HCT116 (cell line): ENCODE data around the gene NUDT8. TPM values are rescaled to one million over a fixed set of nuclear protein-coding genes. Genes with fewer than 3 reads are reported as not detected.

Experiments
- ATAC-seq: fragments of 200-7000 bp; cut with Tn5 transposase; 2 replicates; pipeline ENCODE4 v1.9.1; 2020; ENCODE audit warnings: mild to moderate bottlenecking, moderate library complexity
- BruUV-seq: library from RNA; stranded (reverse); fragments of 400-500 nt; replicated peaks from 2 replicates; lab custom pipeline; 2021; lab: Mats Ljungman, UMichigan
- CTCF ChIA-PET: fragments of 300-600 bp; sonication (Branson Sonifier 250); formaldehyde crosslinking; loops from one replicate; lab custom pipeline; 2021; ENCODE audit warnings: antibody characterized with exemption; lab: Charles Lee
- POLR2A ChIA-PET: fragments of 300-600, 350-600 bp; sonication (Branson Sonifier 250); formaldehyde crosslinking; loops from one replicate; lab custom pipeline; 2021; ENCODE audit warnings: antibody characterized with exemption; lab: Charles Lee
- RAD21 ChIA-PET, 2 experiments: fragments of 300-600 bp; sonication (Branson Sonifier 250); formaldehyde crosslinking; loops; one replicate each; lab custom pipeline; 2023; ENCODE audit warnings: low total read pairs in 2 of 2; ENCODE audit not compliant: uncharacterized antibody in 2 of 2, unreplicated experiment in 2 of 2, low non-redundant PET in 1 of 2; lab: Charles Lee
- DNase-seq: peaks from one replicate; pipeline ENCODE4 v3.0.0-alpha.2; 2010; ENCODE audit warnings: low read depth, low spot score
- H2AFZ ChIP-seq: fragments of 200-600 bp; shearing (Covaris generic), sonication (generic); 2 replicates; pipeline ENCODE4 v1.6.1; 2017; ENCODE audit warnings: low read depth, mixed run types, mixed read lengths, antibody characterized with exemption, low read length; ENCODE audit not compliant: poor library complexity, severe bottlenecking
- H3K27ac ChIP-seq: 2 replicates; pipeline ENCODE4 v1.5.1; 2012; ENCODE audit warnings: low read depth, low read length
- H3K27me3 ChIP-seq: fragments of 200-600 bp; sonication (generic); 2 replicates; pipeline ENCODE4 v1.6.1; 2016; ENCODE audit warnings: mixed run types, low read length, mixed read lengths; ENCODE audit not compliant: insufficient read depth
- H3K36me3 ChIP-seq, 2 experiments: fragments of 200-500 bp in 1 of 2; fragments of 200-600 bp in 1 of 2; sonication (Bioruptor generic) in 1 of 2; sonication (generic) in 1 of 2; 2 replicates each; pipeline versions ENCODE4 v1.5.1 to v1.6.1; 2014 to 2016; ENCODE audit warnings: low read length in 2 of 2, inconsistent platforms in 1 of 2, mixed read lengths in 1 of 2, mixed run types in 1 of 2; ENCODE audit not compliant: insufficient read depth in 2 of 2, control insufficient read depth in 1 of 2
- H3K4me1 ChIP-seq, 2 experiments: fragments of 200-600 bp in 1 of 2; sonication (generic) in 1 of 2; 2 replicates each; pipeline versions ENCODE4 v1.5.1 to v1.6.1; 2012 to 2017; ENCODE audit warnings: low read length in 2 of 2, inconsistent platforms in 1 of 2, mild to moderate bottlenecking in 1 of 2, mixed read lengths in 1 of 2, mixed run types in 1 of 2, moderate library complexity in 1 of 2; ENCODE audit not compliant: insufficient read depth in 2 of 2, control insufficient read depth in 1 of 2
- H3K4me2 ChIP-seq: fragments of 200-600 bp; sonication (generic); 2 replicates; pipeline ENCODE4 v1.6.1; 2017; ENCODE audit warnings: mixed run types, low read length, mixed read lengths
- H3K4me3 ChIP-seq, 2 experiments: fragments of 200-600 bp in 1 of 2; sonication (generic) in 1 of 2; replicated peaks in 1 of 2; 2 replicates each; pipeline ENCODE4 v1.5.1; 2011 to 2016; ENCODE audit warnings: low read length in 2 of 2, control low read depth in 1 of 2, low read depth in 1 of 2, mild to moderate bottlenecking in 1 of 2, mixed read lengths in 1 of 2, mixed run types in 1 of 2
- H3K79me2 ChIP-seq: fragments of 200-600 bp; sonication (generic); 2 replicates; pipeline ENCODE4 v1.6.1; 2017; ENCODE audit warnings: mild to moderate bottlenecking, mixed run types, low read length, moderate library complexity, mixed read lengths; ENCODE audit not compliant: insufficient read depth
- H3K9ac ChIP-seq: fragments of 200-600 bp; sonication (generic); 2 replicates; pipeline ENCODE4 v1.6.1; 2016; ENCODE audit warnings: low read length, mixed read lengths
- H3K9me2 ChIP-seq: fragments of 200-600 bp; sonication (generic), shearing (Covaris generic); 2 replicates; pipeline ENCODE4 v1.6.1; 2017; ENCODE audit warnings: mixed run types, mild to moderate bottlenecking, moderate library complexity; ENCODE audit not compliant: insufficient read depth
- H3K9me3 ChIP-seq, 2 experiments: fragments of 200-500 bp in 1 of 2; fragments of 200-600 bp in 1 of 2; sonication (Bioruptor generic) in 1 of 2; sonication (generic) in 1 of 2; 2 replicates each; pipeline ENCODE4 v1.6.1; 2014 to 2017; ENCODE audit warnings: low read length in 2 of 2, mixed read lengths in 2 of 2, inconsistent platforms in 1 of 2, low read depth in 1 of 2, mild to moderate bottlenecking in 1 of 2, mixed run types in 1 of 2, moderate library complexity in 1 of 2; ENCODE audit not compliant: control insufficient read depth in 1 of 2, insufficient read depth in 1 of 2
- H4K20me1 ChIP-seq: fragments of 200-600 bp; sonication (generic), shearing (Covaris generic); 2 replicates; pipeline ENCODE4 v1.6.1; 2017; ENCODE audit warnings: mixed run types, mild to moderate bottlenecking, moderate library complexity; ENCODE audit not compliant: insufficient read depth
- CBX3 ChIP-seq: IDR thresholded peaks from 2 replicates; pipeline ENCODE4 v1.6.1; 2012; ENCODE audit warnings: low read depth
- ELF1 ChIP-seq: IDR thresholded peaks from 2 replicates; pipeline ENCODE4 v1.6.1; 2012; ENCODE audit warnings: low read depth, borderline replicate concordance
- JUND ChIP-seq: IDR thresholded peaks from 2 replicates; pipeline ENCODE4 v1.6.1; 2012
- POLR2A ChIP-seq: IDR thresholded peaks from 2 replicates; pipeline ENCODE4 v1.7.0; 2011; ENCODE audit warnings: borderline replicate concordance; ENCODE audit not compliant: insufficient read depth, insufficient read length; ENCODE audit errors: extremely low read depth
- POLR2AphosphoS5 ChIP-seq: IDR thresholded peaks from 2 replicates; pipeline ENCODE4 v1.6.1; 2011; ENCODE audit warnings: mild to moderate bottlenecking, low read depth, low read length, moderate library complexity
- TCF7L2 ChIP-seq: IDR thresholded peaks from 2 replicates; pipeline ENCODE4 v1.7.0; 2011; ENCODE audit warnings: borderline replicate concordance, inconsistent platforms; ENCODE audit not compliant: insufficient read depth, insufficient read length; ENCODE audit errors: extremely low read depth
- ZFX ChIP-seq: fragments of 450-650 bp; IDR thresholded peaks from 2 replicates; pipeline ENCODE4 v1.6.1; 2017
- intact Hi-C: fragments of 100-400 bp; cut with micrococcal nuclease; formaldehyde crosslinking; loops from 2 replicates; pipeline ENCODE4 v1.10.0; 2022
- total RNA-seq: library from RNA; stranded (reverse); gene quantifications from one replicate; pipeline ENCODE4 v1.2.1, GENCODE V29; 2021; ENCODE audit not compliant: unreplicated experiment
- TF ChIP-seq, protein P1 (sequence below): IDR thresholded peaks from 2 replicates; pipeline ENCODE4 v1.6.1; 2012; ENCODE audit warnings: low read depth
- TF ChIP-seq, protein P2 (sequence below): IDR thresholded peaks from 2 replicates; pipeline ENCODE4 v1.6.1; 2012

Gene NUDT8
- total RNA-seq, 1 experiment from 2014 or later = 18.7 TPM

DNA sequence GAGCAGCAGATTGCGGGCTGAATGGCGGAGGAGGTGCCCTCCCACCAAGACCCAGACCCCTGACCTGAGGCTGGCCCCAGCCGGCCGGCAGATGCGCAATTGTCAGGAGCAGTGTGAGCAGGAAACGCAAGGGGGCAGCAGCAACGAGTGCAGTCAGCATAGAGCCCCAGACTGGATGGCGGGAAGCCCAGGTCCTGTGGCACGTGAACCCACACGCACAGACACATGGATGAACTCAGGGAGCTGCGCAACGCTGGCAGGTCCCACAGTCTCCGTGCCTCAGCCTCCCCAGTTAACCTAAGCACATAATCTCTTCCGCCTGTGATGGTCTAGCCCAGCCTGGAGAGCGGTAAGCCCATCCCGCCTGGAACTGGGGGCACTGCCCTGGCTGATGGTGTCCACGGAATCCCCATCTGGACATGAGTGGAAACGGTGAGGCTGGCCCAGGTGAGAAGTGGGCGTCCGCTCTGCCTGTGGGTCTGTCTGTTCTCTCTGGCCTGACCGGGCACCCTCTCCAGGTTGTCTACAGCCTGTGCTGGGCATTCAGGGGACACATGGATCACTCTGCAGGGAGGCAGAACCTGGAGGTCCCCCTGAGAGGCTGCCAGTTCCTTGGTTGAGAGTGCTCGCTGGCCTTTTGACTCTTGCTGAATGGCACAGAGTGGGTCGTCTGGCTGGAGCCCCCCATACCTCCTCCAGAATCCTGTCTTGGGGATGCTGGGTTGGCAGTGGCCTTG, 10.5 kb upstream of the NUDT8 start (continued):
- TF ChIP-seq, protein P1, sequence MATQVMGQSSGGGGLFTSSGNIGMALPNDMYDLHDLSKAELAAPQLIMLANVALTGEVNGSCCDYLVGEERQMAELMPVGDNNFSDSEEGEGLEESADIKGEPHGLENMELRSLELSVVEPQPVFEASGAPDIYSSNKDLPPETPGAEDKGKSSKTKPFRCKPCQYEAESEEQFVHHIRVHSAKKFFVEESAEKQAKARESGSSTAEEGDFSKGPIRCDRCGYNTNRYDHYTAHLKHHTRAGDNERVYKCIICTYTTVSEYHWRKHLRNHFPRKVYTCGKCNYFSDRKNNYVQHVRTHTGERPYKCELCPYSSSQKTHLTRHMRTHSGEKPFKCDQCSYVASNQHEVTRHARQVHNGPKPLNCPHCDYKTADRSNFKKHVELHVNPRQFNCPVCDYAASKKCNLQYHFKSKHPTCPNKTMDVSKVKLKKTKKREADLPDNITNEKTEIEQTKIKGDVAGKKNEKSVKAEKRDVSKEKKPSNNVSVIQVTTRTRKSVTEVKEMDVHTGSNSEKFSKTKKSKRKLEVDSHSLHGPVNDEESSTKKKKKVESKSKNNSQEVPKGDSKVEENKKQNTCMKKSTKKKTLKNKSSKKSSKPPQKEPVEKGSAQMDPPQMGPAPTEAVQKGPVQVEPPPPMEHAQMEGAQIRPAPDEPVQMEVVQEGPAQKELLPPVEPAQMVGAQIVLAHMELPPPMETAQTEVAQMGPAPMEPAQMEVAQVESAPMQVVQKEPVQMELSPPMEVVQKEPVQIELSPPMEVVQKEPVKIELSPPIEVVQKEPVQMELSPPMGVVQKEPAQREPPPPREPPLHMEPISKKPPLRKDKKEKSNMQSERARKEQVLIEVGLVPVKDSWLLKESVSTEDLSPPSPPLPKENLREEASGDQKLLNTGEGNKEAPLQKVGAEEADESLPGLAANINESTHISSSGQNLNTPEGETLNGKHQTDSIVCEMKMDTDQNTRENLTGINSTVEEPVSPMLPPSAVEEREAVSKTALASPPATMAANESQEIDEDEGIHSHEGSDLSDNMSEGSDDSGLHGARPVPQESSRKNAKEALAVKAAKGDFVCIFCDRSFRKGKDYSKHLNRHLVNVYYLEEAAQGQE = no peak
- no peak for TF ChIP-seq ELF1
- TF ChIP-seq ZFX = no peak
- TF ChIP-seq JUND = no peak
- no peak for TF ChIP-seq TCF7L2
- TF ChIP-seq CBX3 = no peak
- TF ChIP-seq, protein P2, sequence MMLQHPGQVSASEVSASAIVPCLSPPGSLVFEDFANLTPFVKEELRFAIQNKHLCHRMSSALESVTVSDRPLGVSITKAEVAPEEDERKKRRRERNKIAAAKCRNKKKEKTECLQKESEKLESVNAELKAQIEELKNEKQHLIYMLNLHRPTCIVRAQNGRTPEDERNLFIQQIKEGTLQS = no peak

DNA sequence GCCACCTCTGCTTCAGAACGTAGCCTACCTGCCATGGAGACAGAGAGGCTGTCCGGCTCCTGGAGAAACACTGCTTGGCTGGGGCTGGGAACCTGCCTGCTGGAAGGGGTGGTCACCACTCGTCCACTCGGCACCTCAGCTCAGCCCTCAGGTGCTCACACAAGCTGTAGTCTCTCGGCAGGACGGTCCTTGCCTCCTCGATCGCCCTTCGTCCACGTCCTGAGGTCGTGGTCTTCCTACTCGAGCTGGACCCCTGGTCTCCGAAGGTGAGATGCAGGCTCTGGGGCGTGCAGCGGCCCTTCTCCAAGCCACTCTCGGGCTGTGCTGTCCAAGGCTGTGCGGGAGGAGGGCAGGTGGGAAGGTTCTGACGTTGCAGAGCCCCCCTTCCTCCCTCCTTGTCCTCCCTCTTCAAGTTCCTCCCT, 9.7 kb upstream of the NUDT8 start, which contains the start of gene TBX10:
Gene TBX10, minus strand, starts transcription at position 326 of the 422 bp plus-strand sequence. Its CDS starts 291 bp downstream, at position 35.
- no peak within 1 kb of the TSS for H3K27ac ChIP-seq
- H3K27me3 ChIP-seq = no peaks in the 10 kb centered on the region
- H2AFZ ChIP-seq = no peak within 1 kb of the TSS
- no peak within 1 kb of the TSS for H3K4me3 ChIP-seq
- no peaks in the 10 kb centered on the region for H3K9me2 ChIP-seq
- no peak for ATAC-seq
- ChIA-PET POLR2A (no interaction called here), RAD21 (no interaction called here), CTCF (interaction anchor here (3.6 kb wide), 1 partner anchor 9 kb away, joined by 10 read pairs; the partner anchor contains the start of gene NUDT8)
- TF ChIP-seq POLR2A = no peak
- no peak for TF ChIP-seq POLR2AphosphoS5
- DNase-seq = no peak
- no TSS peak for BruUV-seq
- intact Hi-C loops = loop anchor here (10.0 kb wide), 1 partner anchor 75 kb away; no protein-coding TSS in a partner anchor
- H3K79me2 ChIP-seq = no peaks in the 10 kb centered on the region
- H3K4me1 ChIP-seq = no peaks in the 10 kb centered on the region
- H3K9ac ChIP-seq = no peak within 1 kb of the TSS
- H4K20me1 ChIP-seq = no peaks in the 10 kb centered on the region
- H3K4me2 ChIP-seq = no peak within 1 kb of the TSS
- H3K9me3 ChIP-seq = no peaks in the 10 kb centered on the region; a peak in 2 of 4 replicates
- H3K36me3 ChIP-seq = no peaks in the 10 kb centered on the region
